HFFc6 (cell line): ENCODE results near the gene KCNMA1. TPM values are rescaled to one million over a fixed set of nuclear protein-coding genes. Genes with fewer than 3 reads are reported as not detected.
A peak's percentile ranks its signal among the peaks of the same experiment; 100 is the strongest.

Experiments used
- DNase-seq: peaks from one replicate; pipeline ENCODE4 v3.0.0-alpha.2; 2018
- H3K27ac Mint-ChIP-seq: 2 replicates; pipeline ENCODE4 v1.8.0; 2020; ENCODE audit warnings: mild to moderate bottlenecking, mixed read lengths
- H3K27me3 Mint-ChIP-seq: 2 replicates; pipeline ENCODE4 v1.8.0; 2021; ENCODE audit warnings: mild to moderate bottlenecking, moderate library complexity, mixed read lengths; ENCODE audit not compliant: insufficient read depth
- H3K36me3 Mint-ChIP-seq: 2 replicates; pipeline ENCODE4 v1.8.0; 2021; ENCODE audit warnings: low read depth, mixed read lengths
- H3K4me1 Mint-ChIP-seq: 2 replicates; pipeline ENCODE4 v1.8.0; 2020; ENCODE audit warnings: low read depth, mixed read lengths
- H3K4me3 Mint-ChIP-seq: 2 replicates; pipeline ENCODE4 v1.8.0; 2020; ENCODE audit warnings: mild to moderate bottlenecking, moderate library complexity, mixed read lengths
- H3K9me3 Mint-ChIP-seq: 2 replicates; pipeline ENCODE4 v1.8.0; 2020; ENCODE audit warnings: mild to moderate bottlenecking, mixed read lengths
- total RNA-seq, 6 experiments: library from RNA; stranded (reverse); fragmentation: NEBNext Ultra II Directional; extraction: Animal tissue kit (Norgen Biotek cat#: 25700); gene quantifications; 2 replicates in 1 of 6; 3 replicates in 5 of 6; pipeline ENCODE4 v1.2.3, GENCODE V29; 2021
- TF ChIP-seq, protein P1 (sequence below): fragments of 200-600 bp; sonication (generic); IDR thresholded peaks from 2 replicates; pipeline ENCODE4 v1.5.0; 2021; ENCODE audit warnings: antibody characterized with exemption, mild to moderate bottlenecking

The KCNMA1 gene
- total RNA-seq, 6 experiments from 2014 or later = 87.1 to 191 (median 93.5) TPM

GRCh38 chr10:77636282-77636966 is 1.2 kb downstream of the KCNMA1 start:
- Mint-ChIP-seq H3K4me1 (peaks cover 69% of the 10 kb centered on the region), H3K9me3 (no peaks in the 10 kb centered on the region), H3K36me3 (peaks cover 11% of the 10 kb centered on the region; the same call in 1 of the 2 replicates), H3K4me3 (peak overlapping the region; percentile 98), H3K27me3 (no peaks in the 10 kb centered on the region; the same call in 1 of the 2 replicates), H3K27ac (peak overlapping the region; percentile 63)
- no peak for DNase-seq
- TF ChIP-seq, protein P1, sequence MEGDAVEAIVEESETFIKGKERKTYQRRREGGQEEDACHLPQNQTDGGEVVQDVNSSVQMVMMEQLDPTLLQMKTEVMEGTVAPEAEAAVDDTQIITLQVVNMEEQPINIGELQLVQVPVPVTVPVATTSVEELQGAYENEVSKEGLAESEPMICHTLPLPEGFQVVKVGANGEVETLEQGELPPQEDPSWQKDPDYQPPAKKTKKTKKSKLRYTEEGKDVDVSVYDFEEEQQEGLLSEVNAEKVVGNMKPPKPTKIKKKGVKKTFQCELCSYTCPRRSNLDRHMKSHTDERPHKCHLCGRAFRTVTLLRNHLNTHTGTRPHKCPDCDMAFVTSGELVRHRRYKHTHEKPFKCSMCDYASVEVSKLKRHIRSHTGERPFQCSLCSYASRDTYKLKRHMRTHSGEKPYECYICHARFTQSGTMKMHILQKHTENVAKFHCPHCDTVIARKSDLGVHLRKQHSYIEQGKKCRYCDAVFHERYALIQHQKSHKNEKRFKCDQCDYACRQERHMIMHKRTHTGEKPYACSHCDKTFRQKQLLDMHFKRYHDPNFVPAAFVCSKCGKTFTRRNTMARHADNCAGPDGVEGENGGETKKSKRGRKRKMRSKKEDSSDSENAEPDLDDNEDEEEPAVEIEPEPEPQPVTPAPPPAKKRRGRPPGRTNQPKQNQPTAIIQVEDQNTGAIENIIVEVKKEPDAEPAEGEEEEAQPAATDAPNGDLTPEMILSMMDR = peak; percentile 49; the same call in 1 of the 2 replicates

DNA sequence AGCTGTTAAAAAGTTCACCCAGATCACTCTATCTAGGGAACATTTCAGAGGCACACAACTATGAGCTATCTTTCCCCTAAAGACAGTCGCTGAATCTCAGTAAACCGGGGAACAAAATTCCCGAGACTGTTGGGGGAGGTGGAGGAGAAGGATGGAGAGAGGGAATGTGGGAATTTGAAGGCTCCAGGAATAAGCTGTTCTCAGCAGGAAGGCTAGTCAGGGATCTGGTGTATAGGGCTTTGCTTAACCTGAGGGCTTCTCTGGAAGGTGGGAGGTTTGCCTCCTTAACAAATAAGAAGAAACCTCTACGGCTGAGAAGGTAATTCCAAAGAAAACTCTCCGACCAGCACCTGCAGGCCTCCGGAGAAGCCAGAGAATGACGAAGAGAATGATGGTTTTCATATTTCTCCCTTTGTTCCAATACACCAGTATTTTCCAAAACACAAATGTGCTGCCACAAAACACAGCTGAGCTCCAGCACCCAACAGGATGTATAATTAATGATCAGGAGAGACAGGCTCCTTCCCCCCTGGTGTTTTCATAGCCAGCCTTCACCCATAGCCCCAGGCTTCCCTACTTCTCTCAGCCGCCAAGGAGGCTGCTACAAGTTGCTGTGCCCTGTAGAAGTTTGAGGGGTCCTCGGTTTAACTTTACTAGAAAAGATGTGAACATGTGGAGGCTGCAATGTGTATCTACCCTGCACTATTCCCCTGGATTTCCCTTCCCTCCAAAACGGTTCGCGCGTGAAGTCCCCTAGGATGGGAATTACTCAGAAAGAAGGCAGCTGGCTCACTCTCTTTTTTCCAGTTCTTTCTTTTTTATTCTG is 2.0 kb downstream of the KCNMA1 start:
- H3K27me3 Mint-ChIP-seq = no peaks in the 10 kb centered on the region; the same call in 1 of the 2 replicates
- H3K36me3 Mint-ChIP-seq = peaks cover 11% of the 10 kb centered on the region; the same call in 1 of the 2 replicates
- H3K9me3 Mint-ChIP-seq = no peaks in the 10 kb centered on the region
- peak; percentile 23 for DNase-seq
- TF ChIP-seq, protein P1 = no peak
- peak overlapping the region; percentile 63 for H3K27ac Mint-ChIP-seq
- peaks cover 61% of the 10 kb centered on the region for H3K4me1 Mint-ChIP-seq
- peak overlapping the region; percentile 98 for H3K4me3 Mint-ChIP-seq

- peak overlapping the region; percentile 63 for H3K27ac Mint-ChIP-seq
- no peak for DNase-seq
- no peaks in the 10 kb centered on the region; the same call in 1 of the 2 replicates for H3K27me3 Mint-ChIP-seq
- H3K4me3 Mint-ChIP-seq = peak overlapping the region; percentile 98
- H3K36me3 Mint-ChIP-seq = peaks cover 18% of the 10 kb centered on the region
- peaks cover 62% of the 10 kb centered on the region for H3K4me1 Mint-ChIP-seq
- TF ChIP-seq, protein P1 = no peak
- no peaks in the 10 kb centered on the region for H3K9me3 Mint-ChIP-seq
Observed at GRCh38 chr10:77634939-77635338, 2.7 kb downstream of the KCNMA1 start.

GRCh38 chr10:77633376-77633775 is 4.2 kb downstream of the KCNMA1 start:
- Mint-ChIP-seq H3K9me3 (no peaks in the 10 kb centered on the region), H3K4me1 (peaks cover 67% of the 10 kb centered on the region), H3K4me3 (peak overlapping the region; percentile 24; the same call in 1 of the 2 replicates), H3K27ac (peak overlapping the region; percentile 3; the same call in 1 of the 2 replicates), H3K27me3 (no peaks in the 10 kb centered on the region), H3K36me3 (peaks cover 32% of the 10 kb centered on the region)
- DNase-seq = no peak
- TF ChIP-seq, protein P1 = no peak

GRCh38 chr10:77631241-77631640 is 6.4 kb downstream of the KCNMA1 start:
- no peaks in the 10 kb centered on the region for H3K27me3 Mint-ChIP-seq
- no peak overlapping the region for H3K27ac Mint-ChIP-seq
- no peak for DNase-seq
- H3K4me1 Mint-ChIP-seq = peaks cover 86% of the 10 kb centered on the region
- H3K4me3 Mint-ChIP-seq = no peak overlapping the region
- H3K36me3 Mint-ChIP-seq = peaks cover 32% of the 10 kb centered on the region
- no peaks in the 10 kb centered on the region for H3K9me3 Mint-ChIP-seq
- TF ChIP-seq, protein P1 = no peak
